ENCODE data around the gene ANP32A.
"Not testable (repeated sequence)": the region's sequence is repeated elsewhere in the genome, so short reads cannot be mapped to it uniquely, and the experiment has no call there.

Gene ANP32A

GRCh38 chr15:68781766-68782588 is 38.7 kb downstream of the ANP32A start:
- no peak for DNase-seq

GRCh38 chr15:68781217-68781616 is 39.5 kb downstream of the ANP32A start:
- no peak for DNase-seq

- no peak for DNase-seq
Observed at GRCh38 chr15:68778876-68779275, 41.8 kb downstream of the ANP32A start.

DNA sequence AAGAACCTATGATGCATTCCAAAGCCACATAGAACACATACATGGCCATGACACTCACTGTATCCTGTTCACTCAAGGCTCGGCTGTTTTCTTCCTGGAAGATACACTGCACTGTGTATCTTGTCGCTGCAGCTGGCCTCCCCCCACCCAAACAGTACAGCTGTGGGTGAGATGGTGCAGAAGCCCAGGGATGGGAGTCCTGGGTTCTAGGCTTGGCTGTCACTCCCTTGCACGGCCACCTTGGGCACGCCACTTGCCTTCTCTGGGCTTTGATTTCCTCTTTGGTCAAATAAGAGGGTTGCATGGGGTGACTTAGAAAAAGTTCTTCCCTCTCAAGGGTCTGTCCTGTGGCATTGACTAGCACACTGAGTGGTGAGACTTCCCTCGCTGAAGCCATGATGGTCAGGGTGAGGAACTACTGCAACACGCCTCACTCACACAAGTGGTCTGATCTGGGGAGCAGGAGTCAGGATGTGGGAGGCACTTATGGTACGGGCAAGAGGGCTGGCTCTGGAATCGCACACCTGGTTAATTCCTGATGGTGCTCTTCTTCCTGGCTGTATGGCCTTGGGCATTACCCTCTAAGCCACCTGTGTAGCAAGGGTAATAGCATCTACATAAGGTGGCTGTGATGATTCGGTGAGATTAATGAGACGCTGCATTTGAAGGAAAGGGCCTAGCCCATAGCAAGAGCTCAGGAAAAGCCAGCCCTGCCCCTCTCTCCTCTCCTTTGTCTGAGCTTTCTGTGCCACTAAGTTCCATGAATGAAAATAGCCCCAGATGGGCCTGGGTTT is 44.0 kb downstream of the ANP32A start:
- DNase-seq: no peak

GRCh38 chr15:68775671-68776476 is 44.8 kb downstream of the ANP32A start:
- DNase-seq: no peak

DNA sequence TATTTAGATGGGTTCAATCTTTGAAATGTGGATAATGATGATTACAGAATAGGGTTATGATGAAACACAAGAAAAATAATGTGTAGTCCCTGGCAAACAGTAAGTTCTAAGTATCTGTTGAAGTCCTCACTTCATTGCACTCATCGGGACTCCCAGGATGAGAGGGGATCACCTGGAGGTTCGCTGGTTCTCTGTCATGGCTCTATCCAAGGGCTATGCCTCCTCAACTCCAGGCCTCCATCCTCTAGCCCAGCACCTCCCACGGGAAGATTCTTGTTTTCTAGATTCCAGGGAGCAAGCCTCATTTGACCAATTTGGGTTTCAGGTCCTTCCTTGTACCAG is 45.5 kb downstream of the ANP32A start:
- DNase-seq: no peak

DNA sequence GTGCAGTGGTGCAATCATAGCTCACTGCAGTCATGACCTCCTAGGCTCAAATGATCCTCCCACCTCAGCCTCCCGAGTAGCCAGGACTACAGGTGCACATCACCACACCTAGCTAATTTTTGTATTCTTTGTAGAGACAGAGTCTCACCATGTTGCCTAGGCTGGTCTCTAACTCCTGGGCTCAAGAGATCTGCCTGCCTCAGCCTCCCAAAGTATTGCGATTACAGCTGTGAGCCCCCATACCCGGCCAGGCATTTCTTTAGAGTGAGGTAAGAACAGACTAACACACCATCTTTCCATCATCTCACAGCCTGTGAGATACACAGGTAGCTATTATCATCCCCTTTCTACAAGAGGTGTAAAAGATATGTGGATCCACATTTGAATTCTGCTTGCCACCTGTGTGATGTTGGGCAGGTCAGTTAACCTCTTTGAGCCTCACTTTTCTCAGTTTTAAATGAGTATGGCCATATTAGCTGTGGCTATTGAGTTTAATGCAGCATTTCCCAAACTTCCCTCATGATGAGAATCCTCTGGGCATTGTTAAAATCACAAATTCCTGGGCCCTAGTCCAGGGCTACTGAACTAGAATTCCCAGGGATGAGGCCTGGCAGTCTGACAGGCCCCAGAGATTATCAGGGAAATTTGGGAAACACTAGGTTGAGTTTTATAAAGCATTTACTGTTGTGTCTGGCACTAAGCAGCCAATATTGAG is 46.0 kb downstream of the ANP32A start:
- no peak for DNase-seq

- no peak for DNase-seq
Observed at GRCh38 chr15:68774120-68774519, 46.6 kb downstream of the ANP32A start.

DNA sequence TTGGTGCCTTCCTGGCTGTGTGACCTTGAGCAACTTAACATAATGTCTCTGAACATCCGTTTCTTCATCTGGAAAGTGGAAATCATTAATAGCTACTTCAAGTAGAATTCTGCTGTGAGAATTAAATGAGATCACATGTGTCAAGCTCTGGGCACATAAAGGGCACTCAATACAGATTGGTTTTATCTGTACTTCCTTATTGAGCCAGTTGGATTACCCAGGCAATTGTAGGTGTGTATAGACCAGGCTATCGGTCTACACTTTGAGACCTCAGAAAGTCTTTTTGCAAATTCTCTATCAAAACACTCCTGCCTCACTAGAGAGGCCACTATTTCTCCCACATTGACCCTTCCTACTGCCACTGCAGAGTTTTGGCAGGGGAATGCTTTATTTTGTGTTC is 47.7 kb downstream of the ANP32A start:
- DNase-seq: no peak

DNA sequence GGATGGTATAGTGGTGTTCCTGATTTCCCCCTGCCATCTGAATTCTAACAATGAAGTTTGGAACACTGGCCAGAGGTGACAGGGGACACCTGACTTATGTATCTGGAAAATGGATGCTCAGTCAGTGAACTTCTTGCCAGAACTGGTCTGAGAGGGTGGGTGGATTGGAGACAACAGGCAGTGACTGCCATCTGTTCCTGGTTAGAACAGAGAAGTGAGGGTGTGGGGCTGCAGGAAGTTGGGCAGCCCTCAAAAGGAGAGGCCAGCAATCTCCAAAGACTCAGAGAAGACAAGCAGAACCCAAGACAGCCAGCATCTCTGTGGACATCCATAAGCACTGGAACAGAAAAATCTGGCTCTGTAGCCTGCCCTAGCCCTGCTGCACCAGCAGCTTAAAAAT is 50.5 kb downstream of the ANP32A start:
- DNase-seq: no peak

GRCh38 chr15:68769702-68770101 is 51.0 kb downstream of the ANP32A start:
- no peak for DNase-seq

DNA sequence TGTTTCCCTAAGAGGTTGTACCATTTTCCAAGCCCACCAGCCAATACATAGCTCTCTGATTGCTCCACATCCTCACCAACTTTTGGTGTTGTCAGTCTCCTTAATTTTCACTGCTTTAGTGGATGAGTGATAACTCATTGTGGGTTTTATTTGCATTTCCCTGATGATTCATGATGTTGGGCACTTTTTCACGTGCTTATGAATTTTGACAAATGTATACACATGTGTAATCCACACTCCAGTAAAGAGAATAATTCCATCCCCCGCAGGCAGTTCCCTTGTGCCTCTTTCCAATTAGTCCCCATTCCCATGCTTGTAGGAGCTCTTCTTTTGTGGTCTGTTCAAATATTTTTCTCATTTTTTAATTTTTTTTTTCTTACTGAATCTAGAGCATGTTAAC is 52.4 kb downstream of the ANP32A start:
- DNase-seq: no peak

DNA sequence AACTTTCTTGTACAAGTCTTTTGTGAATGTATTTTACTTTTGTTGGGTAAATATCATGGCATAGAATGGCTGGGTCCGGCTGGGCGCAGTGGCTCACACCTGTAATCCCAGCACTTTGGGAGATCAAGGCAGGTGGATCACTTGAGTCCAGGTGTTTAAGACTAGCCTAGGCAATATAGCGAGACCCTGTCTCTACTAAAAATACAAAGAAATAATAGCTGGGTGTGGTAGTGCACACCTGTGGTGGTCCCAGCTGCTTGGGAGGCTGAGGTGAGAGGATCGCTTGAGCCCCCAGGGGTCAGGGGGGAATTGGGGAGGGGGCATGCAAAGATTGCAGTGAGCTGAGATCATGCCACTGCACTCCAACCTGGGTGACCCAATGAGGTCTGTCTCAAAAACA is 52.9 kb downstream of the ANP32A start:
- DNase-seq: no peak

GRCh38 chr15:68765602-68766368 is 54.9 kb downstream of the ANP32A start:
- DNase-seq: no peak

DNA sequence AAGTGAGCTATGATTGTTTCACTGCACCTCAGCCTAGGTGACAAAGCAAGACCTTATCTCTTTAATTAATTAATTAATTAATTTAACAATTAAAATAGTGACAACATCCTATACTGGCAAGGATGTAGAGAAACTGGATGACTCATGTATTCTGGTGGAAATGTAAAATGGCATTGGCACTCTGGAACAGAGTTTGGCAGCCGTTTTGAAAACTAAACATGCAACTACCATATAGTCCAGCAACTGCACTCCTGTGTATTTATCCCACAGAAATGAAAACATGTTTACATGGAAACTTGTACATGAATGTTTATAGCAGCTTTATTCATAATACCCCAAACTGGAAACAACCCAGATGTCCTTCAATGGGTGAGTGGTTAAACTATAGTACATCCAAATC is 56.6 kb downstream of the ANP32A start:
- DNase-seq: no peak

DNA sequence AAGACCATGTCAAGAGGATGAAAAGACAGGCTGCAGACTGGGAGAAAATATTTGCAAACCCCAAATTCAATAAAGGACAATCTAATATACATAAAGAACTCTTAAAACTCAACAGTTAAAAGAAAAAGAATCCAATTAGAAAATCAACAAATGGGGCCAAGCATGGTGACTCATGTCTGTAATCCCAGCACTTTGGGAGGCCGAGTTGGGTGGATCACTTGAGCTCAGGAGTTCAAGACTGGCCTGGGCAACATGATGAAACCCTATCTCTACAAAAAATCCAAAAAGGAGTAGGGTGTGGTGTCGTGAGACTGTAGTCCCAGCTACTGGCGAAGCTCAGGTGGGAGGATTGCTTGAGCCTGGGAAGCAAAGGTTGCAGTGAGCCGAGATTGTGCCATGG is 57.6 kb downstream of the ANP32A start:
- DNase-seq: no peak

- DNase-seq: not testable (repeated sequence)
Observed at GRCh38 chr15:68759982-68760579, 60.6 kb downstream of the ANP32A start.

DNA sequence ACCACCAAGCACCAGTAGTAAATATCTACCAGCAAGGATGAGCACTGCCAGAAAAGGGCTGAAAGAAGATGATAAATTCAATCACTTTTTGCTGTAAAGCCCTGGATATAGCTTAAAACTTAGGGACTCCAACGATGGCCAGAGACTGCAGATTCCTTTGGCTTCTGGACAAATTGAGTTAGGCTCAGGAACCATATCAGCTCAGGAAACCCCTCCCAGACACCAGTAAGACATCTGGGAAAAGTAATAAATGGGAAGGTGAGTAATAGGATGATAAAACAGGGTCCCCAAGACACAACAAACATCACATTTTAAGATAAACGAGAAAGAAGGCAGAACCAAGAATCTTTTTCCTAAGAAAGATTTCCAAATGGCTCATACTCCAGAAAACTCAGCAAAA is 65.0 kb downstream of the ANP32A start:
- no peak for DNase-seq

- DNase-seq: no peak
Observed at GRCh38 chr15:68751622-68752021, 69.1 kb downstream of the ANP32A start.

GRCh38 chr15:68749793-68750192 is 70.9 kb downstream of the ANP32A start:
- no peak for DNase-seq

GRCh38 chr15:68749365-68749764 is 71.3 kb downstream of the ANP32A start:
- no peak for DNase-seq

GRCh38 chr15:68743256-68743655 is 77.4 kb downstream of the ANP32A start:
- DNase-seq: no peak
